Measurements from ENCODE around the gene TFIP11. TPM values are rescaled to one million over a fixed set of nuclear protein-coding genes. Genes with fewer than 3 reads are reported as not detected.

TFIP11 gene
- total and polyA plus RNA-seq, 10 of the 15 experiments (the other 5 are each of a cell fraction or from before 2014, with no cell fraction given), result 14.2 to 43.3 (median 31.9) TPM

- FAIRE-seq (no peak), DNase-seq (ENCODE audit: low read depth, low spot score) (no peak), ATAC-seq (no peak)
- no TSS peak for BruUV-seq (replicated peaks)
- Histone ChIP-seq H3K9ac (ENCODE audit: control insufficient read depth, insufficient read depth, low read length) (no peak overlapping the region), H3K4me2 (ENCODE audit: control insufficient read depth, insufficient read depth) (no peak overlapping the region), H3K4me1 (ENCODE audit: control insufficient read depth, insufficient read depth, low read length) (no peaks in the 10 kb centered on the region), H4K20me1 (ENCODE audit: control insufficient read depth, insufficient read depth) (no peaks in the 10 kb centered on the region), H2AFZ (ENCODE audit: control insufficient read depth, low read depth, low read length) (no peak overlapping the region), H3K36me3 (ENCODE audit: control insufficient read depth in 2 of 2, insufficient read depth in 2 of 2, low read length in 1 of 2) (peaks cover 39 to 48% of the 10 kb centered on the region in 2 experiments), H3K27ac (ENCODE audit: control insufficient read depth, insufficient read depth) (no peak overlapping the region), H3K9me3 (replicated peaks; ENCODE audit: control insufficient read depth, insufficient read depth, low read length) (no peaks in the 10 kb centered on the region), H3K27me3 (replicated peaks in 1 of 2; ENCODE audit: control insufficient read depth in 2 of 2, insufficient read depth in 2 of 2, low read length in 1 of 2) (no peaks in the 10 kb centered on the region), H3K79me2 (ENCODE audit: control insufficient read depth, insufficient read depth, low read length) (no peaks in the 10 kb centered on the region), H3K4me3 (no peak overlapping the region)
- TF ChIP-seq MYC (IDR thresholded peaks at IDR 0.05; ENCODE audit: insufficient read depth, insufficient read length, insufficient replicate concordance, low read length, severe bottlenecking), result no peak
- TF ChIP-seq RFX5 (IDR thresholded peaks at IDR 0.05; ENCODE audit: low read depth, low read length), result no peak
- no peak for TF ChIP-seq ZBTB11 (CRISPR knock-in tag; IDR thresholded peaks at IDR 0.05)
- TF ChIP-seq SKIL (IDR thresholded peaks at IDR 0.05; ENCODE audit: low read depth, poor library complexity, severe bottlenecking), result no peak
- no peak for TF ChIP-seq ZNF24 (IDR thresholded peaks at IDR 0.05)
- TF ChIP-seq ZNF274 (IDR thresholded peaks at IDR 0.05; ENCODE audit: insufficient read depth, insufficient read length), result no peak
- no peak for TF ChIP-seq USF2 (IDR thresholded peaks at IDR 0.05; ENCODE audit: borderline replicate concordance, low read depth, low read length)
- CTCF ChIA-PET, result interaction anchor here (0.8 to 1.6 kb wide), 3 partner anchors 9 to 15 kb away, joined by 3 to 9 read pairs (median 4); partner anchors contain the start of genes HPS4 and SRRD
- RAD21 ChIA-PET (ENCODE audit: unreplicated experiment), result no interaction called here
- SMC1A ChIA-PET (ENCODE audit: uncharacterized antibody, unreplicated experiment), result interaction anchor here (1.5 kb wide), 1 partner anchor 8 kb away, joined by 3 read pairs; no protein-coding TSS in a partner anchor
- intact Hi-C loops (cut with micrococcal nuclease; ENCODE audit: unreplicated experiment) (no loop called here), in situ Hi-C loops (cut with MboI) (no loop called here)
- POLR2A ChIA-PET, result interaction anchor here (0.7 to 0.8 kb wide), 3 partner anchors 22 to 85 kb away, joined by 3 to 6 read pairs (median 3); no protein-coding TSS in a partner anchor
These were observed 17.8 kb downstream of the TFIP11 start for GRCh38 chr22:26494506-26494905.

Measured in GM12878 (cell line).